H9 (cell line): ENCODE data around the gene SEBOX. TPM values are rescaled to one million over a fixed set of nuclear protein-coding genes. Genes with fewer than 3 reads are reported as not detected.

ENCODE experiments used
- DNase-seq: peaks from one replicate; pipeline ENCODE4 v3.0.0-alpha.2; 2017
- H2AFZ ChIP-seq: one replicate; pipeline ENCODE4 v1.6.1; 2013; ENCODE audit warnings: mild to moderate bottlenecking, low read length, control low read depth, moderate library complexity
- H2AK5ac ChIP-seq: 2 replicates; pipeline ENCODE4 v1.6.1; 2013; ENCODE audit warnings: low read length, control low read depth, mixed read lengths; ENCODE audit not compliant: insufficient read length
- H2BK120ac ChIP-seq: one replicate; pipeline ENCODE4 v1.6.1; 2013; ENCODE audit warnings: low read depth, mild to moderate bottlenecking, low read length, control low read depth, inconsistent platforms; ENCODE audit not compliant: poor library complexity, severe bottlenecking
- H2BK12ac ChIP-seq: 2 replicates; pipeline ENCODE4 v1.6.1; 2013; ENCODE audit warnings: low read length, control low read depth, mixed read lengths, low read depth; ENCODE audit not compliant: insufficient read length
- H2BK15ac ChIP-seq: 2 replicates; pipeline ENCODE4 v1.6.1; 2013; ENCODE audit warnings: low read depth, low read length, control low read depth
- H2BK20ac ChIP-seq: one replicate; pipeline ENCODE4 v1.6.1; 2013; ENCODE audit warnings: low read depth, mild to moderate bottlenecking, low read length, control low read depth, inconsistent platforms; ENCODE audit not compliant: poor library complexity, severe bottlenecking
- H2BK5ac ChIP-seq: 2 replicates; pipeline ENCODE4 v1.6.1; 2013; ENCODE audit warnings: low read length, control low read depth, mixed read lengths; ENCODE audit not compliant: insufficient read length
- H3K14ac ChIP-seq: 2 replicates; pipeline ENCODE4 v1.6.1; 2013; ENCODE audit warnings: low read length, control low read depth; ENCODE audit not compliant: insufficient read depth
- H3K18ac ChIP-seq: 2 replicates; pipeline ENCODE4 v1.6.1; 2013; ENCODE audit warnings: low read depth, mild to moderate bottlenecking, mixed read lengths, low read length, control low read depth; ENCODE audit not compliant: insufficient read length
- H3K23ac ChIP-seq: 2 replicates; pipeline ENCODE4 v1.6.1; 2013; ENCODE audit warnings: low read length, control low read depth, mixed read lengths, low read depth; ENCODE audit not compliant: insufficient read length
- H3K23me2 ChIP-seq: 2 replicates; pipeline ENCODE4 v1.6.1; 2013; ENCODE audit warnings: low read depth, mild to moderate bottlenecking, mixed read lengths, low read length, control low read depth; ENCODE audit not compliant: insufficient read length, poor library complexity, severe bottlenecking
- H3K27ac ChIP-seq: 2 replicates; pipeline ENCODE4 v1.5.1; 2013; ENCODE audit warnings: low read length, control low read depth, mixed read lengths, low read depth; ENCODE audit not compliant: insufficient read length
- H3K27me3 ChIP-seq: 2 replicates; pipeline ENCODE4 v1.6.1; 2013; ENCODE audit warnings: low read length, control low read depth, inconsistent platforms; ENCODE audit not compliant: insufficient read depth
- H3K4ac ChIP-seq: 2 replicates; pipeline ENCODE4 v1.6.1; 2013; ENCODE audit warnings: low read depth, mild to moderate bottlenecking, control low read depth, inconsistent platforms, low read length, moderate library complexity
- H3K4me1 ChIP-seq: 2 replicates; pipeline ENCODE4 v1.6.1; 2013; ENCODE audit warnings: low read length, control low read depth, inconsistent platforms; ENCODE audit not compliant: insufficient read depth
- H3K4me2 ChIP-seq: 2 replicates; pipeline ENCODE4 v1.6.1; 2013; ENCODE audit warnings: low read length, control low read depth, mixed read lengths; ENCODE audit not compliant: insufficient read length, insufficient read depth
- H3K56ac ChIP-seq: 2 replicates; pipeline ENCODE4 v1.6.1; 2013; ENCODE audit warnings: low read depth, mild to moderate bottlenecking, mixed read lengths, low read length, control low read depth; ENCODE audit not compliant: insufficient read length
- H3K79me1 ChIP-seq: 2 replicates; pipeline ENCODE4 v1.6.1; 2013; ENCODE audit warnings: low read depth, mild to moderate bottlenecking, moderate library complexity, low read length, control low read depth, inconsistent platforms; ENCODE audit not compliant: insufficient read depth, poor library complexity, severe bottlenecking
- H3K79me2 ChIP-seq: 2 replicates; pipeline ENCODE4 v1.6.1; 2013; ENCODE audit warnings: low read length, control low read depth, inconsistent platforms; ENCODE audit not compliant: insufficient read depth
- H3K9ac ChIP-seq: 2 replicates; pipeline ENCODE4 v1.6.1; 2013; ENCODE audit warnings: low read length, control low read depth, mixed read lengths; ENCODE audit not compliant: insufficient read length; ENCODE audit errors: extremely low read depth
- H3K9me3 ChIP-seq: one replicate; pipeline ENCODE4 v1.6.1; 2013; ENCODE audit warnings: low read depth, low read length, inconsistent platforms; ENCODE audit not compliant: control insufficient read depth
- H3T11ph ChIP-seq: one replicate; pipeline ENCODE4 v1.6.1; 2013; ENCODE audit warnings: mild to moderate bottlenecking, low read length, control low read depth, inconsistent platforms
- H4K20me1 ChIP-seq: one replicate; pipeline ENCODE4 v1.6.1; 2013; ENCODE audit not compliant: control insufficient read depth, insufficient read length, insufficient read depth
- H4K5ac ChIP-seq: 2 replicates; pipeline ENCODE4 v1.6.1; 2013; ENCODE audit warnings: low read depth, mild to moderate bottlenecking, mixed read lengths, low read length, control low read depth; ENCODE audit not compliant: insufficient read length
- H4K8ac ChIP-seq: replicated peaks from 2 replicates; pipeline ENCODE4 v1.6.1; 2013; ENCODE audit warnings: low read length, control low read depth, mixed read lengths, low read depth; ENCODE audit not compliant: insufficient read length
- H4K91ac ChIP-seq: 2 replicates; pipeline ENCODE4 v1.6.1; 2013; ENCODE audit warnings: low read depth, mild to moderate bottlenecking, moderate library complexity, mixed read lengths, low read length, control low read depth; ENCODE audit not compliant: insufficient read length
- H3K27ac Mint-ChIP-seq, 3 experiments: 2 replicates in 2 of 3; 3 replicates in 1 of 3; pipeline ENCODE4 v1.8.0; 2020 to 2021; ENCODE audit warnings: mixed read lengths in 3 of 3, mild to moderate bottlenecking in 1 of 3, moderate library complexity in 1 of 3
- H3K27me3 Mint-ChIP-seq: 2 replicates; pipeline ENCODE4 v1.8.0; 2021; ENCODE audit warnings: low read depth, mild to moderate bottlenecking, moderate library complexity, mixed read lengths
- H3K36me3 Mint-ChIP-seq, 3 experiments: 2 replicates in 2 of 3; 3 replicates in 1 of 3; pipeline ENCODE4 v1.8.0; 2020 to 2021; ENCODE audit warnings: low read depth in 3 of 3, mixed read lengths in 3 of 3; ENCODE audit not compliant: insufficient read depth in 1 of 3
- H3K4me1 Mint-ChIP-seq, 2 experiments: 2 replicates each; pipeline ENCODE4 v1.8.0; 2020; ENCODE audit warnings: mixed read lengths in 2 of 2
- H3K4me3 Mint-ChIP-seq, 2 experiments: 2 replicates in 1 of 2; 3 replicates in 1 of 2; pipeline ENCODE4 v1.8.0; 2020 to 2021; ENCODE audit warnings: mild to moderate bottlenecking in 2 of 2, mixed read lengths in 2 of 2, moderate library complexity in 1 of 2
- H3K9me3 Mint-ChIP-seq, 2 experiments: 2 replicates in 1 of 2; 3 replicates in 1 of 2; pipeline ENCODE4 v1.8.0; 2020; ENCODE audit warnings: mild to moderate bottlenecking in 2 of 2, mixed read lengths in 2 of 2, moderate library complexity in 1 of 2
- WGBS: extraction: QIAGEN DNeasy Blood & Tissue Kit; methylation state at CpG from one replicate; pipeline ENCODE4 v1.1.7; 2013; ENCODE audit warnings: missing lambda C conversion rate, low lambda C conversion rate, mixed read lengths; ENCODE audit not compliant: insufficient read length; ENCODE audit errors: extremely low coverage; 5-methylcytosine and 5-hydroxymethylcytosine counted together
- total RNA-seq: library from RNA; stranded (reverse); gene quantifications from 2 replicates; pipeline ENCODE4 v1.2.1, GENCODE V29; 2021
- TF ChIP-seq, protein P1 (sequence below): fragments of 200-600 bp; sonication (generic); conservative IDR thresholded peaks from 3 replicates; pipeline ENCODE4 v1.8.0; 2021; ENCODE audit warnings: antibody characterized with exemption, mild to moderate bottlenecking

Gene SEBOX
- total RNA-seq, 1 experiment from 2014 or later: not detected

DNA sequence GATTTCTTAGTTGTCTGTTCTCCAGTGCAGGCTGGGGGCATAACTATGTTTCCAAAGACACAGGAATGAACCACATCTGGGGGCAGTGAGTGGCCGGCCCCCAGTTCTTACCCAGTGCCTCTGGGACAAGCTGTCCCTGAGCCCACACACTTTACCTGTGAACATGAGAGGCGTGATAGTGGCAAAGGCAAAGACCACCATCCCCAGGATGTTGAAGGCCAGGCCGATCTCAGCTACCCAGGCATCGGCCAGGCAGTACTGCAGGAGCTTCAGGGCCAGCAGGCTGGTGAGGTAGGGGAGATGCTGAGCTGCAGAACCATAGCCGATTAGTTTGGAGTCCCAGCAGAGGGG lies 39.4 kb upstream of the SEBOX start:
- Histone ChIP-seq H4K91ac (no peak overlapping the region), H3K79me1 (no peaks in the 10 kb centered on the region), H2BK120ac (no peak overlapping the region), H3K9me3 (no peaks in the 10 kb centered on the region), H3K56ac (no peak overlapping the region), H3T11ph (no peak overlapping the region), H4K5ac (no peak overlapping the region), H3K14ac (no peak overlapping the region; the same call in 1 of the 2 replicates), H2BK15ac (no peak overlapping the region), H3K4me1 (peaks cover 15% of the 10 kb centered on the region; the same call in 1 of the 2 replicates), H4K20me1 (no peaks in the 10 kb centered on the region), H3K27me3 (no peaks in the 10 kb centered on the region; the same call in 1 of the 2 replicates), H3K79me2 (no peaks in the 10 kb centered on the region), H4K8ac (no peak overlapping the region), H3K27ac (no peak overlapping the region), H3K23me2 (peaks cover 9% of the 10 kb centered on the region), H3K23ac (no peak overlapping the region), H3K4ac (no peak overlapping the region), H2AFZ (no peak overlapping the region), H3K9ac (no peak overlapping the region), H2AK5ac (no peak overlapping the region), H2BK12ac (no peak overlapping the region), H3K18ac (no peak overlapping the region), H2BK20ac (no peak overlapping the region), H2BK5ac (no peak overlapping the region), H3K4me2 (peak overlapping the region; percentile 39)
- peak overlapping the region; percentile 37 to 64; a peak in 4 of 5 replicates for H3K4me3 Mint-ChIP-seq
- no CpG with 5 or more reads among the region's 5 CpGs for WGBS
- TF ChIP-seq, protein P1, sequence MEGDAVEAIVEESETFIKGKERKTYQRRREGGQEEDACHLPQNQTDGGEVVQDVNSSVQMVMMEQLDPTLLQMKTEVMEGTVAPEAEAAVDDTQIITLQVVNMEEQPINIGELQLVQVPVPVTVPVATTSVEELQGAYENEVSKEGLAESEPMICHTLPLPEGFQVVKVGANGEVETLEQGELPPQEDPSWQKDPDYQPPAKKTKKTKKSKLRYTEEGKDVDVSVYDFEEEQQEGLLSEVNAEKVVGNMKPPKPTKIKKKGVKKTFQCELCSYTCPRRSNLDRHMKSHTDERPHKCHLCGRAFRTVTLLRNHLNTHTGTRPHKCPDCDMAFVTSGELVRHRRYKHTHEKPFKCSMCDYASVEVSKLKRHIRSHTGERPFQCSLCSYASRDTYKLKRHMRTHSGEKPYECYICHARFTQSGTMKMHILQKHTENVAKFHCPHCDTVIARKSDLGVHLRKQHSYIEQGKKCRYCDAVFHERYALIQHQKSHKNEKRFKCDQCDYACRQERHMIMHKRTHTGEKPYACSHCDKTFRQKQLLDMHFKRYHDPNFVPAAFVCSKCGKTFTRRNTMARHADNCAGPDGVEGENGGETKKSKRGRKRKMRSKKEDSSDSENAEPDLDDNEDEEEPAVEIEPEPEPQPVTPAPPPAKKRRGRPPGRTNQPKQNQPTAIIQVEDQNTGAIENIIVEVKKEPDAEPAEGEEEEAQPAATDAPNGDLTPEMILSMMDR: no peak
- DNase-seq: no peak
- peaks cover 0 to 6% (median 0%) of the 10 kb centered on the region in 3 experiments; a peak in 2 of 7 replicates for H3K36me3 Mint-ChIP-seq
- peaks cover 63% of the 10 kb centered on the region for H3K27me3 Mint-ChIP-seq
- peaks cover 61 to 65% of the 10 kb centered on the region in 2 experiments for H3K4me1 Mint-ChIP-seq
- no peak overlapping the region for H3K27ac Mint-ChIP-seq
- H3K9me3 Mint-ChIP-seq: no peaks in the 10 kb centered on the region
